Stimulated activated naive CD8-positive, alpha-beta T cell treated with anti-CD3 and anti-CD28 coated beads, Interleukin-15, Interleukin-2, amounts not matched to agents 100 ng/mL and 50 ng/mL, for 24 hours (primary cell): ENCODE measurements around the gene COMMD6.

ENCODE experiments used
- H3K27ac Mint-ChIP-seq: one replicate; pipeline ENCODE4 v1.8.0; 2021; ENCODE audit warnings: mild to moderate bottlenecking, mixed read lengths
- H3K27me3 Mint-ChIP-seq: one replicate; pipeline ENCODE4 v1.8.0; 2021; ENCODE audit warnings: mixed read lengths
- H3K36me3 Mint-ChIP-seq: one replicate; pipeline ENCODE4 v1.8.0; 2021; ENCODE audit warnings: low read depth, mixed read lengths
- H3K4me1 Mint-ChIP-seq: one replicate; pipeline ENCODE4 v1.8.0; 2021; ENCODE audit warnings: low read depth, mixed read lengths
- H3K4me3 Mint-ChIP-seq: one replicate; pipeline ENCODE4 v1.8.0; 2021; ENCODE audit warnings: mild to moderate bottlenecking, mixed read lengths
- H3K9me3 Mint-ChIP-seq: one replicate; pipeline ENCODE4 v1.8.0; 2021; ENCODE audit warnings: mixed read lengths

The COMMD6 gene

DNA sequence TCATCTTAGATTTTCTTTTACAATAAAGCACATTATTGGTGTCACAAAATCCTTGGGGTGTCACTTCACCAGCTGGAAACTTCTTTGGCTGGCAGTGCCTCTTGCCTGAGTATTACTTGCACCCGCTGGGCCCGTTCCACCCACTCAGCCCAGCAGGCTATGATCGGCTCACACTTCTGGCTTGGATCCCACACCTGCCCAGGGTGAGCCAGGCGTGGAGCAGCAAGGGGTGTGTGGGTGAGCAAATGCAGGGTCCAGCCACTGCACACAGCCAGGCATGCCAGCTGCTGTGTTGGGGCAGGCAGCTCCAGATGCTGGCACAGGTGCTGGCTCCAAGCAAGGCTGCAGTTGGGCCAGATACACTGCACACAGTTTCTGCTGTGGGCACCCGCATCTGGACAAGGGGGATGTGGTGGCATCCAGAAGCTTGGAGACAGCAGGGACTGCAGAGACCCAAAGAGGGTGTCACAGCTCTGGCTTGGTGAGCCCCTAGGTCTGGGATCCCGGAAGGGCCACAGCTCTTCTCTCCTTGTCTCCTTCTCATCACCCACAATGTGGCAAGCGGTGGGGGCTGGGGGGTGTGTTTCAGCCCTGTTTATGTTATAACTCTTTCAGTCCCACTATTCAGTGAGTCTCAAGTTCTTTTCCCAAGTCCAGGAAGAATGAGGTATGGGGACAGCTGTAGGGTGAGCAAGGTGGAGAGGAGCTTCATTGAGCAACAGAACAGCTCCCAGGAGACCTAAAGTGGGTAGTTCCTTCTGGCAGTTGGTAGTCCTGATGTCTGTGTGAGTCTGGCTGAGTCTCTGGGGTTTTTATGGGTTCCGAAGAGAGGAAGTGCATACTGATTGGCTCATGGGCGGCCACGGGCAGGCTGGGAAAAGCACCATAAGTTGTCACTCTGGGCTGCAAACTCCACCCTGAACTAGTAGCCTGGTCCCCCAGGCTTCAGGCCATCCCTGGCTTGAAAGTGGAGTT is 30.3 kb downstream of the COMMD6 start:
- H3K9me3 Mint-ChIP-seq: no peaks in the 10 kb centered on the region
- no peak overlapping the region for H3K4me3 Mint-ChIP-seq
- peaks cover 4% of the 10 kb centered on the region for H3K27me3 Mint-ChIP-seq

DNA sequence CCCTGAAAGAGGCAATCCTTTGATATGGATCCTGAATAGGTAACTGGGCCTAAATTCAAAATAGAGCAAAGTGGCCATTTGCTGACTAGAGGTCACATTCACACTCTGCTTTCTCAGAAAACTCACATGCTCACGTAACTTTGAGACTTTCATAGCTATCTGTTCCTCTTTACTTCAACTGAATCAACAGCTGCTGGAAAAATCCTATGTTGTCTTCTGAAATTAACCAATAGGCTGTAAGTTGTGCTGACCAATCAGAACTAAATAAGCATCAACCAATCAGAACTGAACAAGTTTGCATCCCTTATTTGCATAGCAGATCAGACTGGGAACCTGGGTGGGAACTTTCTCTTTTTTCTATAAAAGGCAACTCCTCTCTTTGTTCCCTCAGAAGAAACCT is 31.6 kb downstream of the COMMD6 start:
- no peak overlapping the region for H3K27ac Mint-ChIP-seq
- H3K27me3 Mint-ChIP-seq: no peaks in the 10 kb centered on the region
- no peaks in the 10 kb centered on the region for H3K36me3 Mint-ChIP-seq
- H3K9me3 Mint-ChIP-seq: no peaks in the 10 kb centered on the region
- H3K4me3 Mint-ChIP-seq: no peak overlapping the region
- no peaks in the 10 kb centered on the region for H3K4me1 Mint-ChIP-seq

More for the DNA sequence above, 30.3 kb downstream of the COMMD6 start:
- Mint-ChIP-seq H3K27ac (no peak overlapping the region), H3K36me3 (no peaks in the 10 kb centered on the region), H3K4me1 (peaks cover 5% of the 10 kb centered on the region)

DNA sequence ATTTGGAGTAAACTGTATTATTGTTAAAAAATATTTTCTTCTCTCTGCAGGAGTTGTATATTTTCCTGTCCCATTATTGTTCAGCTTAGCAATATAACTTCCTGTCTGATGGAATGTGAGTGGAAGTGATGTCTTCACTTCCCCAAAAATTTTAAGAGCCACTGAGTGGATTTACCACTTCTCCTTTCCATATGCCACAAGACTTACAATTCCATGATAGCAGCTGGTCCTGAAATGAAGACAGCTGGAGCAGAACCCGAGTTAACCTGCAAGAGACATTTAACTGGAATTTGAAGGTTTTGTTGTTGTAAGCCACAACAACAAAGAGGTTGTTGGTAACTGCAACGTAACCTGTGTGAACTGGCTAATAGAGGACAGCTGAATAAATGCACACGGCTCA is 32.3 kb downstream of the COMMD6 start:
- Mint-ChIP-seq H3K36me3 (no peaks in the 10 kb centered on the region), H3K4me3 (no peak overlapping the region), H3K4me1 (no peaks in the 10 kb centered on the region), H3K27ac (no peak overlapping the region), H3K27me3 (no peaks in the 10 kb centered on the region), H3K9me3 (no peaks in the 10 kb centered on the region)

DNA sequence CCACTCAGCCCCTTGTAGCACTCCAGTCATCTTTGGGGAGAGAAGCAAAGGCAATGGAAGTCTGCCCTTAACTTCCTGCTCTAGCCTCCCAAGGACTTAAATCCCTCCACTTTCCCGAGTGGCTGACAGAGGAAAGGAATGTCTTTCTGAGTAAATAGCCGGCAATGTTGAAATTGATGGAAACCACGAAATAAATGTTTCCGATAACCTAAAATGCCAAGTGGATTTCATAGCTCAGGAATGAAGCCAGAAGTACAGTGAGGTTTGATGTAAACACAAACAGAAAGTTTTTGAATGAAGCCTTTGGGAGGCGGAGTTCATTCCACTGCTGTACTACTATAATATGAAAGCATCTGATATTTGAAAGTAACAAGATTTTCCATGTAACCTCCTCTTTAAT is 41.7 kb downstream of the COMMD6 start:
- H3K4me1 Mint-ChIP-seq: peaks cover 4% of the 10 kb centered on the region
- H3K4me3 Mint-ChIP-seq: no peak overlapping the region
- no peak overlapping the region for H3K27ac Mint-ChIP-seq
- peaks cover 25% of the 10 kb centered on the region for H3K27me3 Mint-ChIP-seq
- H3K9me3 Mint-ChIP-seq: no peaks in the 10 kb centered on the region
- no peaks in the 10 kb centered on the region for H3K36me3 Mint-ChIP-seq

DNA sequence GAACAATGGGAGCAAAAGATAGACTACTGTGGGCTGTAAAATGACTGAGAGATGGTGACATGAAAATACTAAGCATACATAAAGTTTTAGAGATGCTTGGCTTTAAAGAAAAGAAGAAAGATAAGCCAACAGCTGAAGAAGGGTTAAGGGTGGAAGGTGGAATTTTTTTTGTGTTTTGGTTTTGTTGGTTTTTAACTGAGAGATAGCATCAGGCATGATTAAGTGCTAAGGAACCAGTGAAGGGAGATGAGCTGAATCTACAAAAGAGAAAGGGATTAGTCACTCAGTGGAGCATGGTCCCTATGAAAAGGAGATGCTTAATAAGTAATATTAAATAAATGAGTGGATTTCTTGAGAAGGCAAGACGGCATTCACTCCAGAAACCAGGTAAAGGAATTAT is 43.1 kb downstream of the COMMD6 start:
- peaks cover 12% of the 10 kb centered on the region for H3K4me1 Mint-ChIP-seq
- peaks cover 27% of the 10 kb centered on the region for H3K27me3 Mint-ChIP-seq
- no peak overlapping the region for H3K27ac Mint-ChIP-seq
- no peaks in the 10 kb centered on the region for H3K36me3 Mint-ChIP-seq
- H3K4me3 Mint-ChIP-seq: no peak overlapping the region
- H3K9me3 Mint-ChIP-seq: no peaks in the 10 kb centered on the region

DNA sequence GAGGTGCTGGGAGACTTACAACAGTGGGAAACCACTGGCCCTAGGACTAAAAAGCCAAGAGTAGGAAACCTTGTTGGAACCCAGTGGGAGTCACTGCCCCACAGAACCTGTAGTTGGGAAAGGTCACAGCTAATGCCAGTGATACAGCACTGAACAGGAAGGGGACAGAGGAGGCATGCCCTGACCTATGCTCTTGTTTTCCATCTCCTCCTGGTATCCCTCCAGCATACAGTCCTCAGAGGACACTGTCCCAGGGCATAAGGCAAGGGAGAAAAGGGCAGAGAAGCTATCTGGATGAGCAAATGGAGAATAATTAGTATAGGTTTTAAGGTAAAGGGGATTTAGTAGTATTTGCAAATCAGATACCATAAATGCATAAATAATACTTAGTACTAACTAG is 44.5 kb downstream of the COMMD6 start:
- Mint-ChIP-seq H3K27me3 (peaks cover 23% of the 10 kb centered on the region), H3K4me3 (no peak overlapping the region), H3K36me3 (no peaks in the 10 kb centered on the region), H3K9me3 (no peaks in the 10 kb centered on the region), H3K27ac (no peak overlapping the region), H3K4me1 (peaks cover 17% of the 10 kb centered on the region)

DNA sequence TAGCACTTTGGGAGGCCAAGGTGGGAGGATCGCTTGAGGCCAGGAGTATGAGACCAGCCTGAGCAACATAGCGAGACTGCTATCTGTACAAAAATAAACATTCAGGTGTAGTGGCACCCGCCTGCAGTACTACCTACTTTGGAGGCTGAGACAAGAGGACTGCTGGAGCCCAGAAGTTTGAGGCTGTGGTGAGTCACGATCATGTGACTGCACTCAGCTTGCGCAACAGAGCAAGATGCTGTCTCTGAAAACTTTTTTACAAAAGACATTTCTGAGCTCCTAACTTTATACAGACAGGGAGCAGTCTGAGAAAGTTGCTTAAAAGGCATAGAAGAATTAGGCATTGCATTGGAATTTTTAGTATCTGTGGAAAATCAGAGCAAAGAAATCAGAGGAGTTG is 45.3 kb downstream of the COMMD6 start:
- H3K9me3 Mint-ChIP-seq: no peaks in the 10 kb centered on the region
- no peak overlapping the region for H3K4me3 Mint-ChIP-seq
- peaks cover 21% of the 10 kb centered on the region for H3K4me1 Mint-ChIP-seq
- H3K36me3 Mint-ChIP-seq: no peaks in the 10 kb centered on the region
- peaks cover 30% of the 10 kb centered on the region for H3K27me3 Mint-ChIP-seq
- H3K27ac Mint-ChIP-seq: no peak overlapping the region

DNA sequence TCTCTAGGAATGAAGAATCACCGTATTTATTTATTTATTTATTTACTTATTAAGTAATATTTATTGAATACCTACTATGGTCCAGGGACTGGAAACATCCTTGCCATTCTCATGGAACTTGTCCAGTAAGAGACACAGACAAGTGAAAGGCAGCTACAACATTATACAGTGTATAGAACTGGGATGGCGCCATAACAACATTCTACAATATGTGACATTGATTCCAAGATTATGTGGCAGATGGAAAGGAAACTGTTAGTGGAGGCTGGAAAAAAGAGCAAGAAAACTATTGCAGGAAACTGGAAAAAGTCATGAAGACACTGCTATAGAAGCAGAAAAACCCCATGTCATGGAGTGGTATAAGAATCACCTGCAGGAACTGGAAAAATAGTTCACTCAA is 46.3 kb downstream of the COMMD6 start:
- Mint-ChIP-seq H3K9me3 (no peaks in the 10 kb centered on the region), H3K4me1 (peaks cover 31% of the 10 kb centered on the region)

DNA sequence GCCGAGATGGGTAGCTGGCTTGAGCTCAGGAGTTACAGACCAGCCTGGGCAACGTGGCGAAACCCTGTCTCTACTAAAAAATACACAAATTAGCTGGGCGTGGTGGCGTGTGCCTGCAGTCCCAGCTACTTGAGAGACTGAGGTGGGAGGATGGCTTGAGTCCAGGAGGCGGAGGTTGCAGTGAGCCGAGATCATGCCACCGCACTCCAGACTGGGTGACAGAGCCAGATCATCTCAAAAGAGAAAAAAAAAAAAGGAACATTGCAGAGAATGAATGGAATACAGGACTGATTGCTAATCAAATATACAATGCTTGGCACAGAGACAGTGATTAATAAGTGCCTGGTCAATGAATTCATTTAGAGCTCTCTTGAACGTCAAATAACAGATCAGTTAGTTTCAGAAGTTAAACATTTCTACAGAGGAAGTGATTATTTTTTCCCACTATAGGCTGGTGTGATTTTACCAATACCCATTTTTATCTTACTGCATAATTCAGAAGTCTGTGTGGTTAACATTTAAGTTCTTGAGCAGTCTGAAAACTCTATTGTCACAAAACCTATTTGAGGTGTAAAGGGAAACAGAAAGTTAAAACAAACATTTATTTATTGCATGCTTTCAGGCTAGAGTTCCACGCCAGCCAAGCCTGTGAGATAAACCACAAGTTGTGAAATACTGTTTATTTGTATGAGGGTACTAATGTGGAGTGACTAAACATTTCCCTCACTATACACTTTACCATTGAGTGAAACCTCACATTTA is 48.0 kb downstream of the COMMD6 start:
- Mint-ChIP-seq H3K27me3 (peaks cover 55% of the 10 kb centered on the region), H3K4me1 (peaks cover 48% of the 10 kb centered on the region), H3K27ac (peak overlapping the region; percentile 69), H3K4me3 (peak overlapping the region; percentile 0), H3K36me3 (no peaks in the 10 kb centered on the region), H3K9me3 (peaks cover 4% of the 10 kb centered on the region)

More for the DNA sequence above, 46.3 kb downstream of the COMMD6 start:
- no peak overlapping the region for H3K27ac Mint-ChIP-seq
- peaks cover 40% of the 10 kb centered on the region for H3K27me3 Mint-ChIP-seq
- no peak overlapping the region for H3K4me3 Mint-ChIP-seq
- no peaks in the 10 kb centered on the region for H3K36me3 Mint-ChIP-seq

DNA sequence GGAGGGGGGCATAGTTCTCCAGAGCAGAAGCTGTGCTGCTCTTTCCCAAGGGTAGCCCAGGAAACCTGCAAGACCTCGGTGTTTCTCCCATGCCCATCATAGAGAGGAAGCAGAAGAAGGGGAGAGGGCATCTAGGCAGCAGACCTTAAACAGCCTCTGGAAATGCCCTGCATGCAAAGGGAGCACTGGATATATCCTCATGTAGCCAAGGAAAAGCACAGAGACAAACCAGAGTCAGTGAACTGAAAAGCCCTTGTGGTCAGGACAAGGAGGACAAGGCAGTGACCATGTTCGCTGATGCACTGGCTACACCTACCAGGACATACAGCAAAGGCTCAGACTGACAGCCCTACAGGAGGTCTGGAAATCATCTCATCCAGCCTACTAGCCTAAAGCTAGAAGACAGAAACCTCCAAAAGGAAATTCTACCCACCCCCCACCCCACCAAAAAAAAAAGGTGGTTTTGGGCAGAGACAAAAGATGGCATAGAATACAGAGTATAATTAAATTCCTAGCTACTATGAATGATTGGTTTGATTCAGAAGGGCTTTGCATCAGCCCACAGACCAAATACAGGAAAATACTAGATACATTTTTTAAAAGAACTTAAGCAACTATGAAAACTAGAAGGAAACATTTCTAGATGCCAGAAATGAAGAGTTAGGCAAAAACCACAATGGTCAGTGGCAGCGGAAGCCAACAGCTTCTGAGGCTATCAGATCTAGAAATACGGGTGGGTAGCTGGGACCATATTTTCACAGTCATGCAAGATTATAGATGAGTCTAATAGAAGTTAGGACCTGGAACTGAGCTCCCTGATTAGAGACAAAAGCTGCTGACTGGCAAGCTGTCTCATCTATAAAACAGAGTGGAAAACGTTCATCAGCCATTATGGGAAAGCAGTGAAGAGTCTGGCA is 51.2 kb downstream of the COMMD6 start:
- Mint-ChIP-seq H3K36me3 (no peaks in the 10 kb centered on the region), H3K4me1 (peaks cover 52% of the 10 kb centered on the region), H3K9me3 (peaks cover 4% of the 10 kb centered on the region), H3K27ac (peak overlapping the region; percentile 91), H3K4me3 (no peak overlapping the region), H3K27me3 (peaks cover 48% of the 10 kb centered on the region)

DNA sequence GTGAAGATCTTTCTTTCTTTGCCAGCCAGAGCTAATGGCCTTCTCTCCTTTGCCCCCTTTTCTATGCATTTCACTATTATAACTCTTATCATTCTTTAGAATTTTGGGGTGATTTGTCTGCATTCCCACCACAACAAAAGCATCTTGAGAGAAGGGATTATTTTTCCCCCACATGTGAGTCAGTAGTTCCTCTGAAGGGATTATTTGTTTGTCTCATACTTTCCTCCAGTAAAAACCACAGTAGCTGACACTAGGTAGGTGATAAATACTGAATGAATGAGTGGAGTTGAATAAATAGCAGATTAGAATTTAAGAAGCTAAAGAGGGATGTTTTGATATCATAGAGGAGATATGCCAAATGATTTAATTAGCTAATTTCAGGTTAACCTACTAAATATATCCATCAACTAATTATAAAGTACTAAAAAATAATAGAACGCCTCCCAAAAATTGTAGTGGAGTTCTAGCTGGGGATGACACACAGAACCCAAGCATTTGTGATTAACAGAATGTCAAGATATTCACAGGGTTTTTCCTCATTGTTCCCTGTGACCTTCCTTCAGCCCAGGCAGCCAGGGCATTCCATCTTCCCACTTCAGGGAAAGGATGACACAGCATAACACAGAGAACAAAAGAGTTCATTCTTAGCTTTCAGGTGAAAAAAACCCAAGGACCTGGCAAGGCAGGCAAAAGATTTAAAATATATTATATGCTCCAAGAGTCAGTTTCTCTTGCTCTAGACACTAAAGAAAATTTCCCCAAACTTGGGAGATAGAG is 52.2 kb downstream of the COMMD6 start:
- peaks cover 48% of the 10 kb centered on the region for H3K27me3 Mint-ChIP-seq
- H3K27ac Mint-ChIP-seq: peak overlapping the region; percentile 91
- peaks cover 56% of the 10 kb centered on the region for H3K4me1 Mint-ChIP-seq
- H3K36me3 Mint-ChIP-seq: no peaks in the 10 kb centered on the region
- H3K9me3 Mint-ChIP-seq: peaks cover 4% of the 10 kb centered on the region
- peak overlapping the region; percentile 50 for H3K4me3 Mint-ChIP-seq

DNA sequence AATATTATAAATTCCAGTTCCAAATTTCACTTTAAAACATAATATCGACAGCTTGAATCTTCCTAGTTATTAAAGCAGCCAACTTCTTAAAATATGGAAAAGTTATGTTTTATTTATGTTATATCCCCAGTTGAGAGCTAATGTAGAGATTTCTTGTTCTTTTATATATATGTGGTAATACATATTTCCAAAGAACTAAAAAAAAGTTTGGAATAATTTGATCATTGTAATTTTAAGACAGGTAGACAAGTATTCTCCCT is 54.9 kb downstream of the COMMD6 start:
- Mint-ChIP-seq H3K4me1 (peaks cover 45% of the 10 kb centered on the region), H3K4me3 (peak overlapping the region; percentile 89), H3K27ac (no peak overlapping the region), H3K36me3 (no peaks in the 10 kb centered on the region), H3K9me3 (peaks cover 4% of the 10 kb centered on the region), H3K27me3 (peaks cover 72% of the 10 kb centered on the region)

DNA sequence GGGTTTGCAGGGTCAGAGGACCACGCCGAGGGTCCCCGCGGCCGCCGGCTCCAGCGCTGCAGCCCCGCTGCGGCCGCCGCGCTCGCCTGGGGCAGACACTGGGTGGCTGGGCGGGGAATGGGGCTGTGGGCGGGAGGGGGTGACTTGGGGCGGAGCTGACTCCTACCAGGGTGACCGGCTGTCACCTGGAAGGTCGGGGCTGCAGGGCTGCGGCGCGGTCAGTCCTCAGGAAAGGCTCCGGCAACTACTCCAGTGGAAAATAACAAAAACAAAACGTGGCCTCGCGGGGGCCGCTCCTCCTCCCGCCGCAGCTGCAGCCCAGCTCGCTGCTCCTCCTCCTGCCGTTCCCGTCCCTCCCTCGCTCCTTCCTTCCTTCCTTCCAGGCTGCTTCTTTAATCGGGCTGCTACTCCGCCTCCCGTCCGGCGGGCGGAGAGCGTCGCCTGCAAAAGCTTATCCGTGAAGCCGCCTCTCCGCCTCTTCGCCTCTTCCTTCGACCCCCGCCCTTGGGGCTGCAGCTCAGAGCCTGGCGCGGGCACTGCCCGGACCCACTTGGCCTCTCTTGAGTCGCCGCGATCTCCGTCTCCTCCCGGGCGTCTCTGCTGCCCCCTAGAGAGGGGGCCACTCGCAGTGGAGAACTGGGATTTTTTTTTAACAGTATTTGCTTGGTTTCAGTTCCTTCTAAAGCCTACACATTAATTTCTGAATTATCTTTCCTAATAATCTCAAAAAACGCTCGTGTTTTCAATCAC is 55.4 kb downstream of the COMMD6 start, which contains the start of gene TBC1D4:
TBC1D4 (minus strand) TSS at position 100 of the 750 bp plus-strand sequence. CDS start 402 bp downstream, outside the sequence.
- no peaks in the 10 kb centered on the region for H3K36me3 Mint-ChIP-seq
- peaks cover 4% of the 10 kb centered on the region for H3K9me3 Mint-ChIP-seq
- peaks cover 68% of the 10 kb centered on the region for H3K27me3 Mint-ChIP-seq
- H3K27ac Mint-ChIP-seq: peak within 1 kb of the TSS; percentile 47
- peak within 1 kb of the TSS; percentile 89 for H3K4me3 Mint-ChIP-seq
- H3K4me1 Mint-ChIP-seq: peaks cover 39% of the 10 kb centered on the region
